ENCODE data around the gene OGFOD1. TPM values are rescaled to one million over a fixed set of nuclear protein-coding genes. Genes with fewer than 3 reads are reported as not detected.

The OGFOD1 gene
- total RNA-seq, 1 donor from 2014 or later, result 79.7 TPM

DNA sequence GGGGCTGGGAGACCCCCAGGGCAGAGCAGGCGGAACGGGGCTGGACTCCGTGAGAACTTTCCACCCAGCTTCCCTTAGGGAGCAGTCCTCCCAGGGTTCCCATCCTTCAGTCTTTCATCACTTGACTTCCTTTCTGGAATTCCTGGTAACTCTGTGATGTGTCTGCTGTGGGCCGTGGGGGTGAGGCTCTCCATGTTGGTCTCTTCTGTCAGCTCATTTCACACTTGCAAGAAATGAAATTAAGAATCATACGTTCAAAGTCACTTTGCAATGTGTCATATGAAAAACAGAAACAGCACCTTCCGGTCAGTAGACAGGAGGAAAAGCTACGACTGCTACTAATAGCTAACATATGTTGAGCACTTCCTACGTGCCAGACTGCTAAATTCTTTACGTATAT lies 73.9 kb downstream of the OGFOD1 start:
- Mint-ChIP-seq H3K27me3 (ENCODE audit: low read depth) (peaks cover 17% of the 10 kb centered on the region), H3K4me1 (ENCODE audit: low read depth) (peaks cover 5% of the 10 kb centered on the region), H3K4me3 (ENCODE audit: low read depth) (no peak overlapping the region), H3K27ac (no peak overlapping the region), H3K36me3 (ENCODE audit: low read depth) (no peaks in the 10 kb centered on the region), H3K9me3 (no peaks in the 10 kb centered on the region)
- no peak for DNase-seq (ENCODE audit: low spot score)
- intact Hi-C loops (cut with micrococcal nuclease), result no loop called here

Other genes with a start within 250 kb of the OGFOD1 start
- 58.8 and 59.8 TPM in 2 replicates for gene AMFR, start 26.0 kb upstream of the OGFOD1 start, total RNA-seq
- 307 and 313 TPM in 2 replicates for gene NUDT21, start 222 bp upstream of the OGFOD1 start, total RNA-seq
- gene BBS2, start 68.5 kb downstream of the OGFOD1 start, total RNA-seq, result 11.3 and 18.0 TPM in 2 replicates
- not detected in 2 replicates for gene MT4, start 113.5 kb downstream of the OGFOD1 start, total RNA-seq
- gene MT3, start 138.0 kb downstream of the OGFOD1 start, total RNA-seq, result 7.5 and 7.9 TPM in 2 replicates
- 827 and 878 TPM in 2 replicates for gene MT2A, start 157.0 kb downstream of the OGFOD1 start, total RNA-seq
- 181 and 184 TPM in 2 replicates for gene MT1E, start 174.2 kb downstream of the OGFOD1 start, total RNA-seq
- gene MT1M, start 181.1 kb downstream of the OGFOD1 start, total RNA-seq, result not detected in 2 replicates
- gene MT1A, start 187.1 kb downstream of the OGFOD1 start, total RNA-seq, result 7.6 and 8.3 TPM in 2 replicates
- not detected in 2 replicates for gene MT1B, start 200.3 kb downstream of the OGFOD1 start, total RNA-seq
- 6.4 and 8.0 TPM in 2 replicates for gene MT1F, start 206.4 kb downstream of the OGFOD1 start, total RNA-seq
- gene MT1G, start 216.5 kb downstream of the OGFOD1 start, total RNA-seq, result 21.1 and 24.5 TPM in 2 replicates
- gene MT1H, start 218.3 kb downstream of the OGFOD1 start, total RNA-seq, result not detected in 2 replicates
- gene MT1X, start 230.9 kb downstream of the OGFOD1 start, total RNA-seq, result 58.2 and 62.3 TPM in 2 replicates

Data from activated T-helper 2 cell treated with anti-CD3 and anti-CD28 coated beads, Interferon-gamma antibody, Interleukin-2, Interleukin-4, amounts not matched to agents 10 μg/mL and 5 μg/mL and 100 μg/mL, durations not matched to agents 14 hours and 24 hours and 36 hours (primary cell).